GM12878 (cell line): ENCODE data around the gene NTF4. TPM values are rescaled to one million over a fixed set of nuclear protein-coding genes. Genes with fewer than 3 reads are reported as not detected.

ENCODE experiments used
- ATAC-seq: fragments of 200-7000 bp; cut with Tn5 transposase; 3 replicates; pipeline ENCODE4 v1.9.1; 2020; ENCODE audit warnings: mild to moderate bottlenecking, moderate library complexity
- BruUV-seq: library from RNA; stranded (reverse); fragments of 400-500 nt; replicated peaks from 2 replicates; lab custom pipeline; 2021; lab: Mats Ljungman, UMichigan
- CTCF ChIA-PET: fragments of 300-600 bp; sonication (Branson Sonifier 250); formaldehyde crosslinking; extraction: SDS; loops from one replicate; lab custom pipeline; 2021; ENCODE audit warnings: inconsistent platforms; lab: Yijun Ruan, JAX
- POLR2A ChIA-PET: fragments of 350-600 bp; formaldehyde crosslinking; extraction: SDS; loops from one replicate; lab custom pipeline; 2021; ENCODE audit warnings: inconsistent platforms; lab: Charles Lee
- RAD21 ChIA-PET: fragments of 300-600 bp; sonication (Branson Sonifier 250); formaldehyde crosslinking; loops from one replicate; lab custom pipeline; 2023; ENCODE audit warnings: antibody characterized with exemption; ENCODE audit not compliant: unreplicated experiment; lab: Charles Lee
- SMC1A ChIA-PET: fragments of 300-600 bp; sonication (Branson Sonifier 250); formaldehyde crosslinking; loops from one replicate; lab custom pipeline; 2023; ENCODE audit not compliant: unreplicated experiment, uncharacterized antibody; lab: Charles Lee
- DNase-seq: peaks from one replicate; pipeline ENCODE4 v3.0.0-alpha.2; 2011; ENCODE audit warnings: low read depth, low spot score
- FAIRE-seq: peaks from 3 replicates; lab custom pipeline; 2011; peaks lifted over from hg19 to GRCh38; lab: Jason Lieb, UNC
- H2AFZ ChIP-seq: 2 replicates; pipeline ENCODE4 v1.6.0; 2011; ENCODE audit warnings: low read depth, low read length, control low read depth; ENCODE audit not compliant: control insufficient read depth
- H3K27ac ChIP-seq: 2 replicates; pipeline ENCODE4 v1.5.1; 2011; ENCODE audit warnings: control low read depth; ENCODE audit not compliant: control insufficient read depth, insufficient read depth
- H3K27me3 ChIP-seq, 2 experiments: replicated peaks in 1 of 2; 2 replicates each; pipeline versions ENCODE4 v1.6.0 to v1.6.1; 2011; ENCODE audit warnings: low read length in 1 of 2; ENCODE audit not compliant: control insufficient read depth in 2 of 2, insufficient read depth in 2 of 2
- H3K36me3 ChIP-seq, 2 experiments: 2 replicates each; pipeline ENCODE4 v1.5.1; 2011; ENCODE audit warnings: low read length in 1 of 2; ENCODE audit not compliant: control insufficient read depth in 2 of 2, insufficient read depth in 2 of 2
- H3K4me1 ChIP-seq: 2 replicates; pipeline ENCODE4 v1.6.1; 2011; ENCODE audit warnings: mild to moderate bottlenecking, low read length, moderate library complexity, mixed read lengths; ENCODE audit not compliant: control insufficient read depth, insufficient read depth
- H3K4me2 ChIP-seq: 2 replicates; pipeline ENCODE4 v1.6.0; 2011; ENCODE audit warnings: control low read depth; ENCODE audit not compliant: control insufficient read depth, insufficient read depth
- H3K4me3 ChIP-seq: fragments of 200-600 bp; sonication (generic); 2 replicates; pipeline ENCODE4 v1.5.1; 2016
- H3K79me2 ChIP-seq: 2 replicates; pipeline ENCODE4 v1.6.0; 2011; ENCODE audit warnings: low read length; ENCODE audit not compliant: control insufficient read depth, insufficient read depth
- H3K9ac ChIP-seq: 2 replicates; pipeline ENCODE4 v1.8.0; 2011; ENCODE audit warnings: low read length, control low read depth, mixed read lengths; ENCODE audit not compliant: control insufficient read depth, insufficient read depth
- H3K9me3 ChIP-seq: replicated peaks from 3 replicates; pipeline ENCODE4 v1.5.1; 2011; ENCODE audit warnings: mild to moderate bottlenecking, low read length; ENCODE audit not compliant: control insufficient read depth, insufficient read depth
- H4K20me1 ChIP-seq: 2 replicates; pipeline ENCODE4 v1.6.0; 2011; ENCODE audit not compliant: control insufficient read depth, insufficient read depth
- CBFB ChIP-seq: IDR thresholded peaks from 2 replicates; pipeline ENCODE4 v1.6.1; 2016; ENCODE audit warnings: antibody characterized with exemption, low read depth
- CHD2 ChIP-seq: IDR thresholded peaks from 2 replicates; pipeline ENCODE4 v1.6.1; 2011; ENCODE audit warnings: low read depth, low read length, improper control_type of control experiment, borderline replicate concordance
- CREB1 ChIP-seq: IDR thresholded peaks from 2 replicates; pipeline ENCODE4 v1.6.1; 2012; ENCODE audit warnings: low read depth, mild to moderate bottlenecking, inconsistent platforms
- ESRRA ChIP-seq: IDR thresholded peaks from 2 replicates; pipeline ENCODE4 v1.6.1; 2012; ENCODE audit warnings: mild to moderate bottlenecking, low read length, improper control_type of control experiment
- FOS ChIP-seq: IDR thresholded peaks from 3 replicates; pipeline ENCODE4 v1.6.1; 2011; ENCODE audit warnings: borderline replicate concordance; ENCODE audit not compliant: insufficient read length; ENCODE audit errors: extremely low read depth
- FOXM1 ChIP-seq: IDR thresholded peaks from 2 replicates; pipeline ENCODE4 v1.6.1; 2012; ENCODE audit warnings: low read depth, mild to moderate bottlenecking, inconsistent platforms, low read length, moderate library complexity
- HDAC2 ChIP-seq: fragments of 200-600 bp; sonication (generic); IDR thresholded peaks from 2 replicates; pipeline ENCODE4 v1.6.1; 2017
- IKZF1 ChIP-seq: fragments of 450-650 bp; conservative IDR thresholded peaks from 2 replicates; pipeline ENCODE4 v1.6.1; 2017; ENCODE audit warnings: antibody characterized with exemption, mild to moderate bottlenecking
- IRF4 ChIP-seq: IDR thresholded peaks from 2 replicates; pipeline ENCODE4 v1.6.1; 2011; ENCODE audit warnings: low read depth, low read length
- JUNB ChIP-seq: IDR thresholded peaks from 2 replicates; pipeline ENCODE4 v1.6.1; 2016; ENCODE audit warnings: antibody characterized with exemption, mild to moderate bottlenecking
- NBN ChIP-seq: fragments of 450-650 bp; IDR thresholded peaks from 2 replicates; pipeline ENCODE4 v1.6.1; 2016
- PML ChIP-seq: IDR thresholded peaks from 2 replicates; pipeline ENCODE4 v1.6.1; 2012; ENCODE audit warnings: low read length, inconsistent platforms
- POLR2AphosphoS2 ChIP-seq: IDR thresholded peaks from 2 replicates; pipeline ENCODE4 v1.6.1; 2011; ENCODE audit warnings: low read depth, mild to moderate bottlenecking, low read length, improper control_type of control experiment, moderate library complexity
- RB1 ChIP-seq: fragments of 450-650 bp; formaldehyde crosslinking; IDR thresholded peaks from 2 replicates; pipeline ENCODE4 v1.6.1; 2017; ENCODE audit warnings: mild to moderate bottlenecking, borderline replicate concordance
- WGBS: methylation state at CpG from one replicate; pipeline ENCODE4 v1.1.6; 2016; ENCODE audit warnings: low lambda C conversion rate; ENCODE audit not compliant: insufficient replicate concordance, insufficient coverage; ENCODE audit errors: missing lambda C conversion rate; 5-methylcytosine and 5-hydroxymethylcytosine counted together
- in situ Hi-C: fragments of 300-500 bp; cut with MboI; formaldehyde crosslinking; loops from 9 replicates; pipeline ENCODE4 v1.14.3; 2018; ENCODE audit warnings: mixed read lengths
- intact Hi-C: fragments of 100-400 bp; cut with micrococcal nuclease; formaldehyde crosslinking; loops from one replicate; pipeline ENCODE4 v1.14.2; 2022; ENCODE audit not compliant: unreplicated experiment
- polyA plus RNA-seq, 11 experiments: library from polyadenylated mRNA; depleted of rRNA in 4 of 11; unstranded in 6 of 11; stranded (reverse) in 5 of 11; fragments of >200 nt; fragmentation: Nextera tagmentation in 4 of 11; fragmentation: Illumina TruSeq in 1 of 11; extraction: Ambion mirVana in 4 of 11; extraction: Trizol in 1 of 11; gene quantifications; 1 replicate in 1 of 11; 2 replicates in 10 of 11; pipeline versions ENCODE4 v1.2.1 to v1.2.3, GENCODE V29; 2011 to 2016; ENCODE audit warnings: inconsistent platforms in 2 of 11, missing spikeins in 2 of 11, low read depth in 1 of 11
- total RNA-seq, 4 experiments: library from RNA; depleted of rRNA in 3 of 4; stranded (reverse); fragments of >200 nt in 3 of 4; fragmentation: Illumina TruSeq in 1 of 4; extraction: Trizol in 1 of 4; gene quantifications; 2 replicates each; pipeline versions ENCODE4 v1.2.1 to v1.2.3, GENCODE V29; 2013 to 2021
- TF ChIP-seq, protein P1 (sequence below): fragments of 450-650 bp; formaldehyde crosslinking; IDR thresholded peaks from 2 replicates; pipeline ENCODE4 v1.5.0; 2022; ENCODE audit warnings: mild to moderate bottlenecking, missing genetic modification characterization
- TF ChIP-seq, protein P2 (sequence below): IDR thresholded peaks from 2 replicates; pipeline ENCODE4 v1.6.1; 2012; ENCODE audit warnings: low read depth, low read length, improper control_type of control experiment
- TF ChIP-seq, protein P3 (sequence below): fragments of 450-650 bp; IDR thresholded peaks from 2 replicates; pipeline ENCODE4 v1.6.1; 2017; ENCODE audit warnings: mild to moderate bottlenecking, moderate library complexity

NTF4 gene
- total and polyA plus RNA-seq, 10 of the 15 experiments (the other 5 are each of a cell fraction or from before 2014, with no cell fraction given) = not detected

DNA sequence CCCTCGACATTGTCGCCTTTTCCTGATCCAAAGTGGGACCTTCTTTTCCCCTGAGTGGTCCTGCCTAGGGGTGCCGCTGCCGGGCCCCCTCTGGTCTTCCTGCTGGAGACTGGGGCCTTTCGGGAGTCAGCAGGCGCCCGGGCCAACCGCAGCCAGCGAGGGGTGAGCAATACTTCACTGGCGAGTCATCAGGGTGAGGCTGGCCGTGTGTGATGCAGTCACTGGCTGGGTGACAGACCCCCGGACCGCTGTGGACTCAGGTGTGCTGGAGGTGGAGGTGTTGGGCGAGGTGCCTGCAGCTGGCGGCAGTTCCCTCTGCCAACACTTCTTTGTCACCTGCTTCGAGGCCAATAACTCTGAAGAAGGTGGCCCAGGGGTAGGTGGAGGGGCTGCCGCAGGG, 22.4 kb downstream of the NTF4 start:
- FAIRE-seq = no peak

More for the DNA sequence above, 22.4 kb downstream of the NTF4 start:
- Histone ChIP-seq H3K4me2 (no peak overlapping the region), H2AFZ (no peak overlapping the region), H3K4me1 (no peaks in the 10 kb centered on the region), H3K79me2 (no peaks in the 10 kb centered on the region), H3K27me3 (no peaks in the 10 kb centered on the region), H4K20me1 (no peaks in the 10 kb centered on the region), H3K4me3 (no peak overlapping the region), H3K9me3 (no peaks in the 10 kb centered on the region), H3K27ac (no peak overlapping the region), H3K9ac (no peak overlapping the region), H3K36me3 (no peaks in the 10 kb centered on the region)
- TF ChIP-seq HDAC2 (no peak), ESRRA (no peak), POLR2AphosphoS2 (no peak), PML (no peak), IKZF1 (no peak), IRF4 (no peak), JUNB (no peak), CHD2 (no peak), CBFB (no peak), NBN (no peak), FOXM1 (no peak), FOS (no peak), CREB1 (no peak), RB1 (no peak)
- TF ChIP-seq, protein P1, sequence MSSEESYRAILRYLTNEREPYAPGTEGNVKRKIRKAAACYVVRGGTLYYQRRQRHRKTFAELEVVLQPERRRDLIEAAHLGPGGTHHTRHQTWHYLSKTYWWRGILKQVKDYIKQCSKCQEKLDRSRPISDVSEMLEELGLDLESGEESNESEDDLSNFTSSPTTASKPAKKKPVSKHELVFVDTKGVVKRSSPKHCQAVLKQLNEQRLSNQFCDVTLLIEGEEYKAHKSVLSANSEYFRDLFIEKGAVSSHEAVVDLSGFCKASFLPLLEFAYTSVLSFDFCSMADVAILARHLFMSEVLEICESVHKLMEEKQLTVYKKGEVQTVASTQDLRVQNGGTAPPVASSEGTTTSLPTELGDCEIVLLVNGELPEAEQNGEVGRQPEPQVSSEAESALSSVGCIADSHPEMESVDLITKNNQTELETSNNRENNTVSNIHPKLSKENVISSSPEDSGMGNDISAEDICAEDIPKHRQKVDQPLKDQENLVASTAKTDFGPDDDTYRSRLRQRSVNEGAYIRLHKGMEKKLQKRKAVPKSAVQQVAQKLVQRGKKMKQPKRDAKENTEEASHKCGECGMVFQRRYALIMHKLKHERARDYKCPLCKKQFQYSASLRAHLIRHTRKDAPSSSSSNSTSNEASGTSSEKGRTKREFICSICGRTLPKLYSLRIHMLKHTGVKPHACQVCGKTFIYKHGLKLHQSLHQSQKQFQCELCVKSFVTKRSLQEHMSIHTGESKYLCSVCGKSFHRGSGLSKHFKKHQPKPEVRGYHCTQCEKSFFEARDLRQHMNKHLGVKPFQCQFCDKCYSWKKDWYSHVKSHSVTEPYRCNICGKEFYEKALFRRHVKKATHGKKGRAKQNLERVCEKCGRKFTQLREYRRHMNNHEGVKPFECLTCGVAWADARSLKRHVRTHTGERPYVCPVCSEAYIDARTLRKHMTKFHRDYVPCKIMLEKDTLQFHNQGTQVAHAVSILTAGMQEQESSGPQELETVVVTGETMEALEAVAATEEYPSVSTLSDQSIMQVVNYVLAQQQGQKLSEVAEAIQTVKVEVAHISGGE (CRISPR knock-in tag) = no peak
- TF ChIP-seq, protein P2, sequence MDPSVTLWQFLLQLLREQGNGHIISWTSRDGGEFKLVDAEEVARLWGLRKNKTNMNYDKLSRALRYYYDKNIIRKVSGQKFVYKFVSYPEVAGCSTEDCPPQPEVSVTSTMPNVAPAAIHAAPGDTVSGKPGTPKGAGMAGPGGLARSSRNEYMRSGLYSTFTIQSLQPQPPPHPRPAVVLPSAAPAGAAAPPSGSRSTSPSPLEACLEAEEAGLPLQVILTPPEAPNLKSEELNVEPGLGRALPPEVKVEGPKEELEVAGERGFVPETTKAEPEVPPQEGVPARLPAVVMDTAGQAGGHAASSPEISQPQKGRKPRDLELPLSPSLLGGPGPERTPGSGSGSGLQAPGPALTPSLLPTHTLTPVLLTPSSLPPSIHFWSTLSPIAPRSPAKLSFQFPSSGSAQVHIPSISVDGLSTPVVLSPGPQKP = no peak
- TF ChIP-seq, protein P3, sequence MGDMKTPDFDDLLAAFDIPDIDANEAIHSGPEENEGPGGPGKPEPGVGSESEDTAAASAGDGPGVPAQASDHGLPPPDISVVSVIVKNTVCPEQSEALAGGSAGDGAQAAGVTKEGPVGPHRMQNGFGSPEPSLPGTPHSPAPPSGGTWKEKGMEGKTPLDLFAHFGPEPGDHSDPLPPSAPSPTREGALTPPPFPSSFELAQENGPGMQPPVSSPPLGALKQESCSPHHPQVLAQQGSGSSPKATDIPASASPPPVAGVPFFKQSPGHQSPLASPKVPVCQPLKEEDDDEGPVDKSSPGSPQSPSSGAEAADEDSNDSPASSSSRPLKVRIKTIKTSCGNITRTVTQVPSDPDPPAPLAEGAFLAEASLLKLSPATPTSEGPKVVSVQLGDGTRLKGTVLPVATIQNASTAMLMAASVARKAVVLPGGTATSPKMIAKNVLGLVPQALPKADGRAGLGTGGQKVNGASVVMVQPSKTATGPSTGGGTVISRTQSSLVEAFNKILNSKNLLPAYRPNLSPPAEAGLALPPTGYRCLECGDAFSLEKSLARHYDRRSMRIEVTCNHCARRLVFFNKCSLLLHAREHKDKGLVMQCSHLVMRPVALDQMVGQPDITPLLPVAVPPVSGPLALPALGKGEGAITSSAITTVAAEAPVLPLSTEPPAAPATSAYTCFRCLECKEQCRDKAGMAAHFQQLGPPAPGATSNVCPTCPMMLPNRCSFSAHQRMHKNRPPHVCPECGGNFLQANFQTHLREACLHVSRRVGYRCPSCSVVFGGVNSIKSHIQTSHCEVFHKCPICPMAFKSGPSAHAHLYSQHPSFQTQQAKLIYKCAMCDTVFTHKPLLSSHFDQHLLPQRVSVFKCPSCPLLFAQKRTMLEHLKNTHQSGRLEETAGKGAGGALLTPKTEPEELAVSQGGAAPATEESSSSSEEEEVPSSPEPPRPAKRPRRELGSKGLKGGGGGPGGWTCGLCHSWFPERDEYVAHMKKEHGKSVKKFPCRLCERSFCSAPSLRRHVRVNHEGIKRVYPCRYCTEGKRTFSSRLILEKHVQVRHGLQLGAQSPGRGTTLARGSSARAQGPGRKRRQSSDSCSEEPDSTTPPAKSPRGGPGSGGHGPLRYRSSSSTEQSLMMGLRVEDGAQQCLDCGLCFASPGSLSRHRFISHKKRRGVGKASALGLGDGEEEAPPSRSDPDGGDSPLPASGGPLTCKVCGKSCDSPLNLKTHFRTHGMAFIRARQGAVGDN = no peak
- ChIA-PET POLR2A (no interaction called here), RAD21 (no interaction called here), SMC1A (no interaction called here), CTCF (no interaction called here)
- intact Hi-C loops = no loop called here
- DNase-seq (no peak), ATAC-seq (no peak)
- WGBS = 33% methylated on average over 17 of the region's 17 CpGs
- in situ Hi-C loops = no loop called here
- no TSS peak for BruUV-seq
